GM11168 (cell line): Measurements from ENCODE around the gene TAS2R42.

ENCODE experiments used
- in situ Hi-C: fragments of 300-500 bp; cut with MboI; formaldehyde crosslinking; loops from one replicate; pipeline ENCODE4 v1.12.0; 2022; ENCODE audit warnings: low sequenced_read_pairs; ENCODE audit not compliant: unreplicated experiment

The TAS2R42 gene

GRCh38 chr12:11186837-11187236 is at the start of gene TAS2R42:
TAS2R42 (minus strand) TSS chr12:11186937; CDS start chr12:11186937, 0 bp downstream.
- in situ Hi-C loops, result loop anchor here (25.0 kb wide), 1 partner anchor 425 kb away; no protein-coding TSS in a partner anchor

DNA sequence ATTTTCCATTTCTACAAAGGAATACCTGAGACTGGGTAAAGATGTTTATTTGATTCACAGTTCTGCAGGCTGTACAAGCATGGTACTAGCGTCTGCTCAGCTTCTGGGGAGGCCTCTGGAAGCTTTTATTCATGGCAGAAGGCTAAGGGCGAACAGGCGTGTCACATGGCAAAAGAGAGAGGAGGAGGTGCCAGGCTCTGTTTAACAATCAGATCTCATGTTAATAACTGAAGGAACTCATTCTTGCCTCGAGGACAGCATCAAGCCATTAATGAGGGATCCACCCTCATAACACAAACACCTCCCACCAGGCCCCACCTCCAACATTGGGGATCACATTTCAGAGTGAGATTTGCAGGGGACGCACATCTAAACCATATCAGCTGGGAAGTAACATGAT is 46.8 kb upstream of the TAS2R42 start:
- in situ Hi-C loops, result loop anchor here (25.0 kb wide), 1 partner anchor 254 kb away; no protein-coding TSS in a partner anchor

- in situ Hi-C loops, result loop anchor here (25.0 kb wide), 1 partner anchor 259 kb away; no protein-coding TSS in a partner anchor
Measured at GRCh38 chr12:11228296-11228879, 41.7 kb upstream of the TAS2R42 start.

GRCh38 chr12:11227373-11227772 is 40.6 kb upstream of the TAS2R42 start:
- in situ Hi-C loops, result loop anchor here (25.0 kb wide), 1 partner anchor 260 kb away; no protein-coding TSS in a partner anchor

DNA sequence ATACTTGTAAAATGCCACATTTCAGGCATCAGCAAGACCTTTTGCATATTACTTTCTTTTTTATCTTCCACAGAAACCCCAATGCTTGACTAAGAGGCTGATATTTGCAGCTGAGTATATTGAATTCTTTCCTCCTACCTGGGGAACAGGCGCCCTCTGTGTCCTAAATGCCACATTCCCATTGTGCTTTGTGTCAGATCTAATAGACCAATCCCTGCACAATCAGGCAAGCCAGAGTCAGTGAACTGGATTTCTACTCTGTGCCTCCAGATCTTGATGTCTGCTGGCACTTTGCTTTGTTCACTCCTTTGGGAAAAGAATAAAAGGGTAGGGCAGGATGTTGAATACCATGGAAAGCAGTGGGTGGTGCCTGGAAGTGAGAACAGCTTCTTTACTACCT is 22.4 kb upstream of the TAS2R42 start:
- in situ Hi-C loops, result no loop called here

- in situ Hi-C loops, result no loop called here
Measured at GRCh38 chr12:11204173-11204572, 17.4 kb upstream of the TAS2R42 start.

DNA sequence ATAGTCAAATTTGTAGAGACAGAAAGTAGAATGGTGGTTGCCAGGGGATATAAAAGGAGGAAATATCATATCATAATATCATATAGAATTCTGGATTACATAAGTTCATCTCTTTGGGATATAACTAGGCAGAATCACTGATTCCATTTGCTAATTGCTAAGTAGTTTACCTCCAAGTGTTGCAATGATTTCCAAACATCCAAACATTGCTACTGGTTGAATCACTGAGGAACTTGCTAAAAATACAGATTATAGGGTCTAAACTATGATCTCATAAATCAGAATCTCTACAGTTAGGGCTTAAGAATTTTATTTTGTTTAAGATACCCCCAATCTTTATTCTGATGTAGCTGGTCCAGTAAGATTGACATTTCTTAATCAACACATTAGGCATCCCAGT is 16.1 kb upstream of the TAS2R42 start:
- in situ Hi-C loops, result no loop called here

DNA sequence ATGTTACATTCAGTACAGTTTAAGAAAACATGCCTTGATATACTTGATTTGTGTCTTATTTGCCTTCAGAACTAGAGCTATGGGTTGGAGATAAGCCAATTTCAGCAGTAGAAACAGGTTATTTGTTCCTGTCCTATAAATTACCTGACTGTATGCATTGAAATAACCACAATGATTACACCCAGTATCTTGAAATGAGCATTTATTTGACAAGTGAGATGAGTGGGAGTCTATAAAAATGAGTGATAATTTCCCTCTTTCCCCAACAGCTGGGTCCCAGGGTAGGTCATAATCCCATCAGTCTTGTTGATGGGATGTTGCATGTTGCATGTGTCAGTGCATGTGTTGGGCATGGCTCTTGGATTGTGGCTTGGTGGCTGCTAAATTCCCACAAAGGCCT is 3.7 kb downstream of the TAS2R42 start:
- in situ Hi-C loops, result loop anchor here (25.0 kb wide), 1 partner anchor 421 kb away; no protein-coding TSS in a partner anchor

DNA sequence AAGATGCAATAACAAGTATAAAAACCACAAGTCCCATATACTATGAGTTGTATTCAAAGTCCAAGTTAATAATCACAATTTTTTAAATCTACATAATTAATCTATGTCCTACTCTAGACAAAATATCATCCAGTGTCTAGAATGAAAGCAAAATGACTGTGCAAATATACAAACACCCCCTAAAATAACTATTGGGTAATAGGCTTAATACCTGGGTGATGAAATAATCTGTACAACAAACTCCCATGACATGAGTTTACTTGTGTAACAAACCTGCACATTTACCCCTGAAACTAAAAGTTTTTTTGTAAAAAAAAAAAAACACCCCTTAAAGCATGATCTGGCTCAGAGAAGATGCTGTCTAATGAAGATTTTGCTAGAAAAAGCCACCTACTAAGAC is 4.2 kb downstream of the TAS2R42 start:
- in situ Hi-C loops, result loop anchor here (25.0 kb wide), 1 partner anchor 420 kb away; no protein-coding TSS in a partner anchor

- in situ Hi-C loops, result loop anchor here (25.0 kb wide), 1 partner anchor 416 kb away; no protein-coding TSS in a partner anchor
Measured at GRCh38 chr12:11178250-11178649, 8.5 kb downstream of the TAS2R42 start.

DNA sequence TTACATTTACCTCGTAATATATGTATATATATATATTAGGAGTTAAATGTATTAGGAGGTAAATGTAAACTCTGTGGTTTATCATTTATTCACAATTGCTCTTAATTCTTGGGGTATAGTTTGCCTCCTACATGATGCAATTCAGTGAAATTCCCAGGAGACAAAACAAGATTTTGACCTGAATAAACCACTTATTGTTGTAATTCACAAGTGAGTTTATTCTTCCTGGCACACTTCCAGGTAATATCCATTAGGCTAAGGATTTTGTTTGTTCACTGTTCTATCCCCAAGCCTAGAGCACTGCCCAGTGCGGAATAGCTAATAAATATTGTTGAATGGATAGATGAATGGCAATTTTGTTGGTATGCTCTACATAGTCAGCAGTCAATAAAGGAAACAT is 12.7 kb downstream of the TAS2R42 start:
- in situ Hi-C loops, result no loop called here

GRCh38 chr12:11171969-11172675 is 14.6 kb downstream of the TAS2R42 start:
- in situ Hi-C loops, result no loop called here

GRCh38 chr12:11171145-11171968 is 15.4 kb downstream of the TAS2R42 start, which contains the start of gene SMIM10L1:
SMIM10L1 (plus strand) TSS chr12:11171194; CDS start chr12:11171357, 163 bp downstream.
- in situ Hi-C loops, result no loop called here

- in situ Hi-C loops, result no loop called here
Measured at GRCh38 chr12:11170810-11171144, 16.0 kb downstream of the TAS2R42 start.

DNA sequence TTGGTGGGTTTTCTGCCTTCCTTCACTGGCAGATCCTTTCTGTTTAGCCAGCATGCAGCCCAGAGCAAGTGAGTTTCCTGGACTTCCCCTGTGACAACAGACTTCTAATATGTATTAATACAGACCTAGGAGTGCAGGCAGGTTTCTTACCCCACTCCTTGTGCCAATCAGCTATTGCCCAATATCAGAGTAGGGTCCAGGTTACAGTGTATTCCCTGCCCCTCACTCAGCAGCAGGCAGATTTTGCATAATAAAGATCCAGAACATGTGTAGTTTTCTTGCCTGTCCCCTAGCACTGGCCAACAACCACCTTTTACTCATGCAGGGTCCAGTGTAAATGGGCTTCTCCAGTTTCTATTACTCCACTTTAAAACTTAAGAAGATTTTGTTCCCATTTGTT is 20.4 kb downstream of the TAS2R42 start:
- in situ Hi-C loops, result no loop called here

GRCh38 chr12:11164384-11164783 is 22.4 kb downstream of the TAS2R42 start:
- in situ Hi-C loops, result no loop called here

- in situ Hi-C loops, result no loop called here
Measured at GRCh38 chr12:11162502-11162901, 24.2 kb downstream of the TAS2R42 start.

DNA sequence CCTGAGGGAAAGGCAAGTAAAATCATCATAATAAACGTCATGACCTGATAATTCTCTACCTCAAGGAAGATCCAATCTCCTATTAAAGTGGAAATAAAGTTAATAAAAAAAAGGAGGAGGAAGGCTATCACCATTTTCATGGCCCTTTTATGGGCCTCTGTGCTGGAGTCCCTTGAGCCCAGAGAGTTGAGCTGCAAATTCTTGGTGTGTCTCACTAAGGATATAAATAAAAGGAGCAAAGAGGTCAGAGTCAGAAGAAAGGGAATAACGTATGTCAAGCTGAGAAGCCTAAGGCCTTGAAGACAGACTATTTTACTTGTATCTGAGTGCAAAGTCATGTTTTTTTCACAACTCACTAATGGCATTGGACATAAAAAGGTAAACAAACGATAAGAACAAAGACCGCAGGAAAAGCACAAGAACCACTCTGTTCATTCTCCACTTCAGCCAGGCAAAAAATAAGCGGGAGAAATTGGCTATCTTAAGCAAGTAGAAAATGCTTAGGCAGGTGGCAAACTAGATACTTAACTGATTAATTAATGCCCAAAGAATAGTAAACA is 27.8 kb downstream of the TAS2R42 start:
- in situ Hi-C loops, result no loop called here

DNA sequence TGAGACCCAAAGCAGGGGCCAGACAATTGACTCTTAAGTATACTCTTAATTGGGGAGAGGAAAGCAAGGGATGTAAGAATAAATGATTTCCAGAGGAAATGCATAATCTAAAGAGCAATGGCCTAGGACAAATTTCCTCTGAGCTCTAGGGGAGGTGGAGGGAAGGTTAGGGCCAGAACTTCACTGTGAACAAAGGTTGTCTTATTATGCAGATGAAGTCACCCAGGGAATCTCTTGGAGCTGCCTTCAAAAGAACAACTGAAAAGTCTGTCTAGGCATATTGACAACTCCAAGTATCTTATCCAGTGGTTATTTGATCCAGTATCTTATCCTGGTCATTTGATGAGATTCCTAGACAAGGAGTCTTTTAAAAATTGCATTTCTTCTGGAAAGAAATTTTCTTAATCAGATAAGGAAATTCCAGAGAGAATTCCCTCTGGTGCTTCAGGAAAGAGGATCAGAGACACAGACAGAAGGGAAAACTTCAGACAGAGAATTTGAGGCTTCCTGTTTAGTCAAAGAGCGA is 32.3 kb downstream of the TAS2R42 start:
- in situ Hi-C loops, result no loop called here

GRCh38 chr12:11152725-11153124 is 34.0 kb downstream of the TAS2R42 start:
- in situ Hi-C loops, result no loop called here
